Colonic mucosa (tissue), 4 donors: ENCODE data around the gene MINPP1. TPM values are rescaled to one million over a fixed set of nuclear protein-coding genes. Genes with fewer than 3 reads are reported as not detected.

Experiments
- DNase-seq: peaks from one replicate; pipeline ENCODE4 v3.0.0-alpha.2; 2020
- H3K27ac ChIP-seq: fragments of 200-600 bp; one replicate; pipeline ENCODE4 v1.8.0; 2021
- H3K27me3 ChIP-seq: fragments of 200-600 bp; one replicate; pipeline ENCODE4 v1.8.0; 2021
- H3K36me3 ChIP-seq: fragments of 200-600 bp; one replicate; pipeline ENCODE4 v1.8.0; 2021
- H3K4me1 ChIP-seq: fragments of 200-600 bp; one replicate; pipeline ENCODE4 v1.8.0; 2021; ENCODE audit warnings: mild to moderate bottlenecking
- H3K4me3 ChIP-seq: fragments of 200-600 bp; one replicate; pipeline ENCODE4 v1.8.0; 2021
- H3K9ac ChIP-seq, 2 donors: one replicate each; pipeline ENCODE4 v1.7.0; 2013; ENCODE audit warnings: control low read depth in 2 of 2, low read depth in 2 of 2, low read length in 2 of 2
- H3K9me3 ChIP-seq: fragments of 200-600 bp; one replicate; pipeline ENCODE4 v1.8.0; 2021
- intact Hi-C: fragments of 100-400 bp; cut with DNase I; formaldehyde crosslinking; loops from one replicate; pipeline ENCODE4 v1.14.1; 2022
- total RNA-seq, 2 donors: library from RNA; stranded (reverse); fragmentation: NEBNext Ultra II Directional in 1 of 2; extraction: Animal tissue kit (Norgen Biotek cat#: 25700) in 1 of 2; gene quantifications; one replicate each; pipeline ENCODE4 v1.2.1, GENCODE V29; 2021
- TF ChIP-seq, protein P1 (sequence below): fragments of 200-600 bp; IDR thresholded peaks from one replicate; pipeline ENCODE4 v1.8.0; 2022; ENCODE audit warnings: antibody characterized with exemption, mild to moderate bottlenecking
- donor health status: healthy.
- donor health status: DM: no; HTN: no; CAD: no.
- donor health status: DM: no; HTN: no; CAD: no.

MINPP1 gene
- total RNA-seq, 2 donors from 2014 or later, result 19.7 to 24.0 TPM

DNA sequence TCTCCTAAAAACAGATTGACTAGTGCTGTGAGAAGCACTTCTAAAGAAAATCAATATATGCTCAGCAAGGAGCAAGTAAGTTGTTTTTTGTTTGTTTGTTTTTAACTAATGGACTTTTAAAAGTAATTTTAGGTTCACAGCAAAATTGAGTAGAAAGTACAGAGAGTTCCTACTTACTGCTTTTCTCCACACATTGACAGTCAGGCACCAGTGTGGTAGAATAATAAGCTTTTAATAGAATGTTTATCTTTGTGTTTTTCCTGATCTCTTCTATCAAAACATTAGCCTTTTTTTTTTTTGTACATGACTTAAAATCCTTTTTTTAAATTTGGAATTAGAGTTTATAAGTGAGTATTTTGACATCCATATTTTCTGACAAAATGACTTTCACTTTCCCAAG, 28.0 kb downstream of the MINPP1 start:
- Histone ChIP-seq H3K9me3 (no peaks in the 10 kb centered on the region), H3K27ac (peak overlapping the region; percentile 12), H3K4me3 (no peak overlapping the region), H3K27me3 (no peaks in the 10 kb centered on the region), H3K36me3 (no peaks in the 10 kb centered on the region), H3K4me1 (no peaks in the 10 kb centered on the region), H3K9ac (no peak overlapping the region)
- intact Hi-C loops, result loop anchor here (5.0 to 10.0 kb wide), 2 partner anchors 122 to 205 kb away; partner anchors contain the start of gene PAPSS2
- TF ChIP-seq, protein P1, sequence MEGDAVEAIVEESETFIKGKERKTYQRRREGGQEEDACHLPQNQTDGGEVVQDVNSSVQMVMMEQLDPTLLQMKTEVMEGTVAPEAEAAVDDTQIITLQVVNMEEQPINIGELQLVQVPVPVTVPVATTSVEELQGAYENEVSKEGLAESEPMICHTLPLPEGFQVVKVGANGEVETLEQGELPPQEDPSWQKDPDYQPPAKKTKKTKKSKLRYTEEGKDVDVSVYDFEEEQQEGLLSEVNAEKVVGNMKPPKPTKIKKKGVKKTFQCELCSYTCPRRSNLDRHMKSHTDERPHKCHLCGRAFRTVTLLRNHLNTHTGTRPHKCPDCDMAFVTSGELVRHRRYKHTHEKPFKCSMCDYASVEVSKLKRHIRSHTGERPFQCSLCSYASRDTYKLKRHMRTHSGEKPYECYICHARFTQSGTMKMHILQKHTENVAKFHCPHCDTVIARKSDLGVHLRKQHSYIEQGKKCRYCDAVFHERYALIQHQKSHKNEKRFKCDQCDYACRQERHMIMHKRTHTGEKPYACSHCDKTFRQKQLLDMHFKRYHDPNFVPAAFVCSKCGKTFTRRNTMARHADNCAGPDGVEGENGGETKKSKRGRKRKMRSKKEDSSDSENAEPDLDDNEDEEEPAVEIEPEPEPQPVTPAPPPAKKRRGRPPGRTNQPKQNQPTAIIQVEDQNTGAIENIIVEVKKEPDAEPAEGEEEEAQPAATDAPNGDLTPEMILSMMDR, result no peak
- DNase-seq, result no peak

DNA sequence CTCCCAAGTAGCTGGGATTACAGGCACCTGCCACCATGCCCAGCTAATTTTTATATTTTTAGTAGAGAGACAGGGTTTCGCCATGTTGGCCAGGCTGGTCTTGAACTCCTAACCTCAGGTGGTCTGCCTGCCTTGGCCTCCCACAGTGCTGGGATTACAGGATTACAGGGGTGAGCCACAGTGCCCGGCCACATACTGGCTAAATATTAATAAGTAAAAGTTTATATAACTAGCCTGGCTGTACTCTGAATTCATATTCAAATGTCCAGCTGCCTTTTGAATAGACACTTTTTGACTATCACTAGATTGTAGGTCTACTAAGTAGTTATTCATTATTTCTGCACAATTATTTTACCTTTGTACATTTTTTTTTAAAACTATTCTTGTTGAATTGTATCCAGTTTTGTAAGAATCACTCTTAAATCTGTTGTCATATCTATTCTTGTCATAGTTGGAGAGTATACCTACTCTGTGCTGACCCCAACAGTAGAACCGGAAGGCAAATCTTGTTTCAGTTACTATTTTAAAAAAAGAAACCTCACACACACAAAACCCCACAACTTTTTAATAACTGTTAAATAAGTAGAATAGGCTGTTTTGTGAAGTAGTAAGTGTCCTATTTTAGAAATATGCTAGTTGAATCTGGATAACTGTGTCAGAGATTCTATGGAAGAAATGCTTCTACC, 29.6 kb downstream of the MINPP1 start:
- TF ChIP-seq, protein P1, result no peak
- Histone ChIP-seq H3K27me3 (no peaks in the 10 kb centered on the region), H3K9me3 (no peaks in the 10 kb centered on the region), H3K36me3 (no peaks in the 10 kb centered on the region), H3K9ac (no peak overlapping the region), H3K4me3 (no peak overlapping the region), H3K4me1 (no peaks in the 10 kb centered on the region), H3K27ac (no peak overlapping the region)
- DNase-seq, result no peak
- intact Hi-C loops, result loop anchor here (5.0 to 10.0 kb wide), 2 partner anchors 120 to 203 kb away; partner anchors contain the start of gene PAPSS2

DNA sequence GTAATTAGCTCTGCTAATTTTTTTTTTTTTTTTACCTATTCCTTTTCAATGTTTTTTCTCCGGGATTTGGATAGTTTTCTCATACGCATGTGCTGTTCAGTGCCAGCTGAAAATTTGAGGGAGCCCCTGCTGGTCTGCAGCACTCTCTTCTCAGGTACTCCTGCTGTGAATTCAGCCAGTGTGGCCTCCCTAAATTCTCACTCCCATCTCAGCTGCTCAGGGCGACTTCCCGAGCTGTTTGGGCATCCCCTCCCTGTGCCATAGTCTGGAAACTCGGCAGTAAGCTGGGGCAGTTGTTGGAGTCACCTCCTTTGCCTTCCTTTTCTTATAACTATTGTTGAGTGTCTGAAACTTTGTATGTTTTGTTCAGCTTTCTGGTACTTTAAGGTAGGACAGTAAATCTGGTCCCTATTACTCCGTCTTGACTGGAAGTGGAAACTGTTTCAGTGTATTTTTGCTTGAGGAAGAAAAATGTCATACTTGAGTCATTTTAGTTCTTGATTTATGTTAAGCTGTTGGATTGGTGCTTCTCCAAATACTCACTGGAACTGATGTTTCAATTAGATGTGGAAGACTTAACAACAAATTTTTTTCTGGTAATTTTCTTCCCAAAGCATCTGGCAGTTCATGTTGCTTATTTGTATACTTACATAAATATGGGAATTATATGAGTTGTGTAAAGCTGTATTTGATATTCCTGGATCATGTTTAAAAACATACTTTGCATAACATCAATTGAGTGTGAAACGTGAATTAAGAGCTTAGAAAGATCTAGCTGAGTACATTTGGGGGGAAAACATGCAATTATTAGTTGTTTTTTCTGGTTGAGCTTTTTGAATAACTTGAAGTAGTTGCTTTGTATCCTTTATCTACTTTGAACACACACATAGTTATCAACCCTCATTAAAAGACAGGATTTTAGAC, 33.7 kb downstream of the MINPP1 start:
- Histone ChIP-seq H3K27ac (no peak overlapping the region), H3K27me3 (no peaks in the 10 kb centered on the region), H3K36me3 (no peaks in the 10 kb centered on the region), H3K9me3 (no peaks in the 10 kb centered on the region), H3K4me3 (no peak overlapping the region), H3K4me1 (no peaks in the 10 kb centered on the region), H3K9ac (no peak overlapping the region)
- TF ChIP-seq, protein P1, result no peak
- DNase-seq, result no peak
- intact Hi-C loops, result loop anchor here (5.0 to 10.0 kb wide), 2 partner anchors 116 to 234 kb away; partner anchors contain the start of gene PAPSS2

DNA sequence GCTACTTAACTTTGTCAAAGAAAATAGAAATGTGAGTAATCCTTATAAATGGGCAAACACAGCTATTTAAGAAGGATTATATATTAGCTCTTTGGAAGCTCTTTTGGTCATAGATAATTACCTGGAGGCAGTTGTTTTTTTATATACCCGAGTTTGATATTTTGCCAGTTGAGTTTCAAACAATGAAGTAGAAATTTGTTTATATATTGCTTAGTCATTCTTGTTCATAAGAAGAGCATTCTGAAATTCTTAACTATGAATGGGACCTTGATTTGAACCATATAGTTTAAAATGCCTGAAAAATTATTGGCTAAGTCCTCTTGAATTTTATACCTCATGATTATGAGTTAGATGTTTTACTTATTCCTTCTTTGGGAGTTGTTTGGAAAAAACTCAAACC, 36.4 kb downstream of the MINPP1 start:
- Histone ChIP-seq H3K27ac (no peak overlapping the region), H3K27me3 (no peaks in the 10 kb centered on the region), H3K9me3 (no peaks in the 10 kb centered on the region), H3K36me3 (no peaks in the 10 kb centered on the region), H3K4me1 (no peaks in the 10 kb centered on the region), H3K9ac (no peak overlapping the region), H3K4me3 (no peak overlapping the region)
- intact Hi-C loops, result no loop called here
- TF ChIP-seq, protein P1, result no peak
- no peak for DNase-seq

DNA sequence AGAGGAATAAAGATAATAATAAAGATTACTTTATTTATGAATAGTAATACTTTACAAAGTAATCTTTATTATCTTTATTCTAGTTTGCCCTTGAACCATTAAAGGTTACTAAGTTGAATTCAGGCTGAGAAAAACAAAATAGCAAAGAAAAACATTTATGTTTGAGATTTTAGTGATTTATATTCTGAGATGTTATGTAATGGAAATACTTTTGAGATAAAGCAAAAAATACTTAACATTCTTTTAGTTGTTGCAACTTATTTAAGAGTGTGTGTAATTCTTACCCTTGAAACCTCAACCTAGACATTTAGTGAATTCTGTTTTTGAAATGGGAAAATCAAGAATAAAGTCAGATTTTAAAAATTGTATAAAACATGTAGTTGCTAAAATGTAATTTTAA, 40.0 kb downstream of the MINPP1 start:
- Histone ChIP-seq H3K4me1 (no peaks in the 10 kb centered on the region), H3K9ac (no peak overlapping the region), H3K4me3 (no peak overlapping the region), H3K27ac (no peak overlapping the region), H3K36me3 (no peaks in the 10 kb centered on the region), H3K27me3 (no peaks in the 10 kb centered on the region), H3K9me3 (no peaks in the 10 kb centered on the region)
- DNase-seq, result no peak
- intact Hi-C loops, result no loop called here
- TF ChIP-seq, protein P1, result no peak
